B cell (primary cell): ENCODE data around the gene TOMM40L. TPM values are rescaled to one million over a fixed set of nuclear protein-coding genes. Genes with fewer than 3 reads are reported as not detected.

Source experiments
- ATAC-seq: fragments of 200-7000 bp; cut with Tn5 transposase; one replicate; pipeline ENCODE4 v1.10.0; 2021; ENCODE audit warnings: low read depth, mild to moderate bottlenecking, moderate number of reproducible peaks, moderate library complexity
- CTCF ChIA-PET: fragments of 350-600 bp; sonication (Branson Sonifier 250); formaldehyde crosslinking; loops from one replicate; lab custom pipeline; 2021; ENCODE audit warnings: antibody characterized with exemption, inconsistent platforms; lab: Charles Lee
- POLR2A ChIA-PET: fragments of 350-600 bp; sonication (Branson Sonifier 250); formaldehyde crosslinking; loops from one replicate; lab custom pipeline; 2021; ENCODE audit warnings: antibody characterized with exemption; lab: Charles Lee
- DNase-seq: peaks from one replicate; pipeline ENCODE4 v3.0.0; 2013
- H2AFZ ChIP-seq: 2 replicates; pipeline ENCODE4 v1.6.1; 2012; ENCODE audit warnings: mild to moderate bottlenecking, low read depth, low read length; ENCODE audit not compliant: insufficient read depth, poor library complexity, severe bottlenecking
- H3K27ac ChIP-seq, 2 donors: 1 replicate in 1 of 2; 2 replicates in 1 of 2; pipeline ENCODE4 v1.5.1; 2012 to 2013; ENCODE audit warnings: low read length in 2 of 2, mild to moderate bottlenecking in 2 of 2, moderate library complexity in 1 of 2
- H3K27me3 ChIP-seq, 4 experiments: fragments of 200-600 bp in 1 of 4; sonication (generic) in 1 of 4; replicated peaks in 1 of 4; 1 replicate in 2 of 4; 2 replicates in 2 of 4; pipeline versions ENCODE4 v1.6.1 to v1.7.0; 2013 to 2016; ENCODE audit warnings: low read length in 3 of 4, mild to moderate bottlenecking in 2 of 4, mixed read lengths in 1 of 4, moderate library complexity in 1 of 4; ENCODE audit not compliant: insufficient read depth in 4 of 4, control insufficient read depth in 3 of 4; ENCODE audit errors: control extremely low read depth in 1 of 4
- H3K36me3 ChIP-seq, 2 experiments: replicated peaks in 1 of 2; 1 replicate in 1 of 2; 2 replicates in 1 of 2; pipeline versions ENCODE4 v1.6.1 to v1.7.1; 2013; ENCODE audit warnings: low read length in 1 of 2; ENCODE audit not compliant: insufficient read depth in 2 of 2, control insufficient read depth in 1 of 2; ENCODE audit errors: control extremely low read depth in 1 of 2, extremely low read depth in 1 of 2
- H3K4me1 ChIP-seq, 2 donors: fragments of 200-600 bp in 1 of 2; sonication (generic) in 1 of 2; 1 replicate in 1 of 2; 2 replicates in 1 of 2; pipeline versions ENCODE4 v1.5.1 to v1.6.1; 2013 to 2017; ENCODE audit warnings: low read length in 2 of 2; ENCODE audit not compliant: control insufficient read depth in 2 of 2, insufficient read depth in 2 of 2
- H3K4me2 ChIP-seq: replicated peaks from 2 replicates; pipeline ENCODE3; 2012; ENCODE audit warnings: mild to moderate bottlenecking, low read depth, low read length; ENCODE audit not compliant: poor library complexity, severe bottlenecking
- H3K4me3 ChIP-seq, 5 experiments: fragments of 200-600 bp in 1 of 5; sonication (generic) in 1 of 5; 1 replicate in 3 of 5; 2 replicates in 2 of 5; pipeline versions ENCODE4 v1.5.1 to v1.7.0; 2011 to 2016; ENCODE audit warnings: low read length in 4 of 5, mild to moderate bottlenecking in 4 of 5, low read depth in 2 of 5, control low read depth in 1 of 5, moderate library complexity in 1 of 5; ENCODE audit not compliant: insufficient read depth in 1 of 5; ENCODE audit errors: control extremely low read depth in 1 of 5, extremely low read depth in 1 of 5
- H3K79me2 ChIP-seq: fragments of 200-600 bp; sonication (generic); one replicate; pipeline ENCODE4 v1.6.0; 2016; ENCODE audit warnings: low read length; ENCODE audit not compliant: control insufficient read depth, insufficient read depth
- H3K9ac ChIP-seq: fragments of 200-600 bp; sonication (generic); 2 replicates; pipeline ENCODE4 v1.6.1; 2017; ENCODE audit warnings: mild to moderate bottlenecking, low read length, moderate library complexity
- H3K9me3 ChIP-seq, 3 donors: one replicate each; pipeline versions ENCODE4 v1.6.1 to v1.7.1; 2013; ENCODE audit warnings: low read length in 2 of 3; ENCODE audit not compliant: control insufficient read depth in 2 of 3, insufficient read depth in 1 of 3; ENCODE audit errors: control extremely low read depth in 1 of 3
- H4K20me1 ChIP-seq: 2 replicates; pipeline ENCODE4 v1.6.0; 2012; ENCODE audit warnings: mild to moderate bottlenecking, low read length; ENCODE audit not compliant: insufficient read depth, control insufficient read depth, poor library complexity, severe bottlenecking
- H3K27ac Mint-ChIP-seq: one replicate; pipeline ENCODE4 v1.8.0; 2021; ENCODE audit warnings: mixed read lengths
- H3K27me3 Mint-ChIP-seq: one replicate; pipeline ENCODE4 v1.8.0; 2021; ENCODE audit warnings: mixed read lengths
- H3K4me1 Mint-ChIP-seq: one replicate; pipeline ENCODE4 v1.8.0; 2021; ENCODE audit warnings: mixed read lengths
- H3K4me3 Mint-ChIP-seq: one replicate; pipeline ENCODE4 v1.8.0; 2021; ENCODE audit warnings: mixed read lengths
- H3K9me3 Mint-ChIP-seq: one replicate; pipeline ENCODE4 v1.8.0; 2022; ENCODE audit warnings: mixed read lengths; ENCODE audit not compliant: insufficient read depth
- EZH2 ChIP-seq: IDR thresholded peaks from 2 replicates; pipeline ENCODE4 v1.6.1; 2012; ENCODE audit warnings: borderline replicate concordance, low read depth, mild to moderate bottlenecking, moderate library complexity, low read length; ENCODE audit not compliant: insufficient read depth, poor library complexity, severe bottlenecking
- WGBS: methylation state at CpG from one replicate; pipeline ENCODE4 v1.1.5; 2013; ENCODE audit warnings: missing lambda C conversion rate; ENCODE audit not compliant: insufficient coverage; 5-methylcytosine and 5-hydroxymethylcytosine counted together
- intact Hi-C: fragments of 100-400 bp; cut with micrococcal nuclease; formaldehyde crosslinking; loops from one replicate; pipeline ENCODE4 v1.10.0; 2022
- polyA plus RNA-seq: library from polyadenylated mRNA; depleted of rRNA; stranded (reverse); fragments of >200 nt; gene quantifications from 2 replicates; pipeline ENCODE4 v1.2.3, GENCODE V29; 2012
- total RNA-seq, 2 donors: library from RNA; stranded (reverse); fragments of 120-200 nt in 1 of 2; gene quantifications; 1 replicate in 1 of 2; 2 replicates in 1 of 2; pipeline versions ENCODE4 v1.2.3 to v1.2.4, GENCODE V29; 2013 to 2022
- TF ChIP-seq, protein P1 (sequence below): fragments of 200-600 bp; IDR thresholded peaks from one replicate; pipeline ENCODE4 v1.8.0; 2022; ENCODE audit warnings: antibody characterized with exemption, mild to moderate bottlenecking

TOMM40L gene
- total and polyA plus RNA-seq, 2 donors (not counting 1 experiment from before 2014, with no cell fraction given) = 6.5 to 9.2 TPM

DNA sequence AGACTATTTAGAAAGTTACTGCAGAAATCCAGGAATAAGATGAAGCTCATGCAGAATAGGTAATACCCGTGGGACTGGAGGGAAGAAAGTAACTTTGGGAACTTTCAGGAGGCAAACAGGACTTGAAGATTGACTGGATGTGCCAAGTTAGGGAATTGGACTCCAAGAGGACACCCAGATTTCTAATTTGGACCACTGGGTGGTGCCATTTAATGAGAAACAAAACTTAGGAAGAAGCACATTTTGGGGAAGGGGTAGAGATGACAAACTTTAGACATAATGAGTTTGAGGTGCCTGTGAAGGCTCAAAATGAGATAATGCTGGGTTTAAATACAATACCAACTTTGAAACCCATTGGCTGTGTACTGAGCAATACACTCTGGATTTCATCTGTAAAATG, 45.2 kb upstream of the TOMM40L start:
- no peak overlapping the region for H3K27ac ChIP-seq
- H3K36me3 ChIP-seq = peaks cover 0 to 6% of the 10 kb centered on the region in 2 experiments
- intact Hi-C loops = no loop called here
- H3K9me3 ChIP-seq = no peaks in the 10 kb centered on the region
- H3K9ac ChIP-seq = no peak overlapping the region
- H2AFZ ChIP-seq = no peak overlapping the region
- ChIA-PET CTCF (interaction anchor here (0.5 to 5.4 kb wide), 6 partner anchors 13 to 202 kb away, joined by 3 to 64 read pairs (median 10); partner anchors contain the start of genes PPOX and TOMM40L), POLR2A (interaction anchor here (0.9 kb wide), 1 partner anchor 111 kb away, joined by 7 read pairs; the partner anchor contains the start of gene ARHGAP30)
- no peaks in the 10 kb centered on the region for H3K27me3 ChIP-seq
- H3K27ac Mint-ChIP-seq = peak overlapping the region; percentile 16
- no peak overlapping the region for H3K4me3 ChIP-seq
- TF ChIP-seq EZH2 = no peak
- TF ChIP-seq, protein P1, sequence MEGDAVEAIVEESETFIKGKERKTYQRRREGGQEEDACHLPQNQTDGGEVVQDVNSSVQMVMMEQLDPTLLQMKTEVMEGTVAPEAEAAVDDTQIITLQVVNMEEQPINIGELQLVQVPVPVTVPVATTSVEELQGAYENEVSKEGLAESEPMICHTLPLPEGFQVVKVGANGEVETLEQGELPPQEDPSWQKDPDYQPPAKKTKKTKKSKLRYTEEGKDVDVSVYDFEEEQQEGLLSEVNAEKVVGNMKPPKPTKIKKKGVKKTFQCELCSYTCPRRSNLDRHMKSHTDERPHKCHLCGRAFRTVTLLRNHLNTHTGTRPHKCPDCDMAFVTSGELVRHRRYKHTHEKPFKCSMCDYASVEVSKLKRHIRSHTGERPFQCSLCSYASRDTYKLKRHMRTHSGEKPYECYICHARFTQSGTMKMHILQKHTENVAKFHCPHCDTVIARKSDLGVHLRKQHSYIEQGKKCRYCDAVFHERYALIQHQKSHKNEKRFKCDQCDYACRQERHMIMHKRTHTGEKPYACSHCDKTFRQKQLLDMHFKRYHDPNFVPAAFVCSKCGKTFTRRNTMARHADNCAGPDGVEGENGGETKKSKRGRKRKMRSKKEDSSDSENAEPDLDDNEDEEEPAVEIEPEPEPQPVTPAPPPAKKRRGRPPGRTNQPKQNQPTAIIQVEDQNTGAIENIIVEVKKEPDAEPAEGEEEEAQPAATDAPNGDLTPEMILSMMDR = peak; percentile 18
- 58% methylated on average over 1 of the region's 1 CpG for WGBS
- H3K4me1 Mint-ChIP-seq = peaks cover 75% of the 10 kb centered on the region
- H3K27me3 Mint-ChIP-seq = no peaks in the 10 kb centered on the region
- H3K4me2 ChIP-seq = no peak overlapping the region
- H4K20me1 ChIP-seq = peaks cover 9% of the 10 kb centered on the region
- ATAC-seq (no peak), DNase-seq (no peak)
- H3K4me1 ChIP-seq = peaks cover 57 to 78% of the 10 kb centered on the region in 2 donors
- H3K9me3 Mint-ChIP-seq = no peaks in the 10 kb centered on the region
- no peak overlapping the region for H3K4me3 Mint-ChIP-seq
- H3K79me2 ChIP-seq = peaks cover 16% of the 10 kb centered on the region

DNA sequence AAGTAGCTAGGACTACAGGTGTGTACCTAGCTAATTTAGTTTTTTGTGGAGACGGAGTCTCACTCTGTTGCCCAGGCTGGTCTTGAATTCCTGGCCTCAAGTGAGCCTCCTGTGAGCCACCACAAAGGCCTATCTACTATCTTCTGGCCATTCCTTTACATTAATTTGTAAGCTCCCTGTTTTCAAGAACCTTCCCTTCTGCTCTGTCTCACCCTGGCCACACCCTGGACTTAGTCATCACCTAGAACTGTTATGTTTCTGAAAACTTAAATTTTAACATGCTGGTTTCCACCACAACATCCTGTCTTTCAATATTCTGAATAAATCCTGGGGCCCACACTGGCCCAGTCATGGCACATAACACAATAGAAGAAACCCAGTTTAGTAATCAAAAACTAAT, 43.6 kb upstream of the TOMM40L start:
- TF ChIP-seq, protein P1 = no peak
- TF ChIP-seq EZH2 = no peak
- H3K9me3 Mint-ChIP-seq = no peaks in the 10 kb centered on the region
- Histone ChIP-seq H2AFZ (peak overlapping the region; percentile 55), H3K79me2 (peaks cover under 1% of the 10 kb centered on the region), H3K4me1 (peaks cover 60 to 80% of the 10 kb centered on the region in 2 donors), H3K4me3 (peak overlapping the region in 1 of 5 experiments; percentile 19), H4K20me1 (no peaks in the 10 kb centered on the region), H3K27ac (peak overlapping the region; percentile 49 to 60), H3K4me2 (peak overlapping the region; percentile 60), H3K27me3 (no peaks in the 10 kb centered on the region), H3K36me3 (no peaks in the 10 kb centered on the region), H3K9ac (no peak overlapping the region), H3K9me3 (no peaks in the 10 kb centered on the region)
- intact Hi-C loops = no loop called here
- peak overlapping the region; percentile 60 for H3K4me3 Mint-ChIP-seq
- H3K27ac Mint-ChIP-seq = peak overlapping the region; percentile 91
- CTCF ChIA-PET = interaction anchor here (0.8 to 5.4 kb wide), 7 partner anchors 11 to 185 kb away, joined by 3 to 64 read pairs (median 16); partner anchors contain the start of genes CFAP126, NDUFS2, PPOX and TOMM40L
- ATAC-seq (peak; percentile 4), DNase-seq (no peak)
- H3K4me1 Mint-ChIP-seq = peaks cover 75% of the 10 kb centered on the region
- POLR2A ChIA-PET = interaction anchor here (1.5 to 1.6 kb wide), 3 partner anchors 13 to 44 kb away, joined by 5 to 7 read pairs (median 5); partner anchors contain the start of genes PPOX and TOMM40L
- WGBS = 86% methylated on average over 1 of the region's 1 CpG
- no peaks in the 10 kb centered on the region for H3K27me3 Mint-ChIP-seq
